GM06990 (cell line): ENCODE data around the gene TMED7.
A peak's percentile ranks its signal among the peaks of the same experiment; 100 is the strongest.

Experiments
- DNase-seq: peaks from one replicate; pipeline ENCODE4 v3.0.0-alpha.2; 2011; ENCODE audit not compliant: insufficient read length; ENCODE audit errors: extremely low read depth
- H3K27me3 ChIP-seq: replicated peaks from 2 replicates; pipeline ENCODE4 v1.6.0; 2011; ENCODE audit warnings: low read length; ENCODE audit not compliant: control insufficient read depth, insufficient read depth
- H3K36me3 ChIP-seq: 2 replicates; pipeline ENCODE4 v1.5.1; 2011; ENCODE audit warnings: low read length; ENCODE audit not compliant: control insufficient read depth, insufficient read depth
- H3K4me3 ChIP-seq: replicated peaks from 2 replicates; pipeline ENCODE4 v1.5.1; 2011; ENCODE audit warnings: low read depth, mild to moderate bottlenecking, control low read depth, low read length
- CTCF ChIP-seq: IDR thresholded peaks from 2 replicates; pipeline ENCODE4 v1.5.1; 2011; ENCODE audit warnings: low read length, control low read depth, mild to moderate bottlenecking, inconsistent platforms; ENCODE audit not compliant: insufficient read depth, poor library complexity, severe bottlenecking

The TMED7 gene

GRCh38 chr5:115575167-115576070 is 50.4 kb downstream of the TMED7 start:
- peak; percentile 74 for DNase-seq
- no peak overlapping the region for H3K4me3 ChIP-seq
- H3K36me3 ChIP-seq, result no peaks in the 10 kb centered on the region
- H3K27me3 ChIP-seq, result no peaks in the 10 kb centered on the region
- no peak for TF ChIP-seq CTCF

GRCh38 chr5:115573133-115573532 is 52.7 kb downstream of the TMED7 start:
- no peak for TF ChIP-seq CTCF
- no peaks in the 10 kb centered on the region for H3K36me3 ChIP-seq
- DNase-seq, result no peak
- H3K27me3 ChIP-seq, result no peaks in the 10 kb centered on the region
- H3K4me3 ChIP-seq, result no peak overlapping the region

- Histone ChIP-seq H3K4me3 (no peak overlapping the region), H3K27me3 (no peaks in the 10 kb centered on the region), H3K36me3 (no peaks in the 10 kb centered on the region)
- no peak for DNase-seq
- no peak for TF ChIP-seq CTCF
These were observed 54.4 kb downstream of the TMED7 start for GRCh38 chr5:115571441-115571878.

- Histone ChIP-seq H3K36me3 (no peaks in the 10 kb centered on the region), H3K4me3 (no peak overlapping the region), H3K27me3 (no peaks in the 10 kb centered on the region)
- no peak for TF ChIP-seq CTCF
- DNase-seq, result no peak
These were observed 57.2 kb downstream of the TMED7 start for GRCh38 chr5:115568668-115569067.

GRCh38 chr5:115565233-115565632 is 60.6 kb downstream of the TMED7 start:
- DNase-seq, result no peak
- no peak for TF ChIP-seq CTCF
- no peak overlapping the region for H3K4me3 ChIP-seq
- H3K36me3 ChIP-seq, result no peaks in the 10 kb centered on the region
- no peaks in the 10 kb centered on the region for H3K27me3 ChIP-seq
